NCI-H2171 (cell line): ENCODE measurements around the gene METTL5.

Experiments
- DNase-seq: peaks from one replicate; lab custom pipeline; 2025; lab: John Stamatoyannopoulos, UW

The METTL5 gene

GRCh38 chr2:169781249-169782013, 43.3 kb downstream of the METTL5 start:
- no peak for DNase-seq

DNA sequence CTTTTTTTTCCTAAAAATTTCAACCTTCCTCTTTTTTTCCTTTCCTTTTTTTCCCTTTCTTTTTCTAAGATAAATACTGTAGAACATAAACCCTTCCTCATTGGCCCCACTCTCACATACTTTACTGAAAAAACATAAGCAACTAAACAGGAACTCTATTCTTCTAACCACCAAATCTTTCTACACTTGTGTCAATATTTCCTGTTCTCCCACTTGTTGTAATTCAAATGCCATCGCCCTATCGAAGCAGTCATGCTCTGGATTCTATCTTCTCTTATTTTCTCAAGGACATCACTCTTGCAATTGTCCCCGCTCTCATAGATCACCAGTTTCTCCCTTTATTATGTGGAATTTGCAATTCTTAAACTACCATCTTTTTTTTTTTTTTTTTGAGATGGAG, 46.3 kb downstream of the METTL5 start:
- no peak for DNase-seq

DNA sequence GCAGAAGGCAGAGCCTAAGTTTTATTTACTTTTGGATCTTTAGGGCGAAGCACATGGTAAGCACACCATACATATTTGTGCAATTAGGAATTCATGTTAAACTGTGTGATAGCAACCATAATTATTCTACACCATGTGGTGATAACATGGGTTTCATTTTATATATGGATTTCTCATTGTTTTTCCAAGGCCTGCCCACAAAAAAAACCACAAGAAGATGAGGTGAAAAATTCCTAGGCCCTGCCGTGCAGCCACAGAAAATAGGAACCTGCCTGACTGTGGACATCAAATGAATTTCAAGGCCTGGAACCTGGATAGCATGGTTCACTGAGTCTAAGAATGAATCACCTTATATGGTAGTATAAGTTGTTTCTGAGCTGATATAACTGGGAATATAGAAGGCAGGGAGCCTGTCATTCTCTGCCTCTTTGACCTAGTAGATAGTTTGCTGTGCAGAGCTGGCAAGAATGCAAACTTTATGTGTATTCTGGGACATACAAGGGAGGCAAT, 48.4 kb downstream of the METTL5 start:
- DNase-seq, result no peak

- no peak for DNase-seq
Measured at GRCh38 chr2:169775765-169776164, 48.9 kb downstream of the METTL5 start.

DNA sequence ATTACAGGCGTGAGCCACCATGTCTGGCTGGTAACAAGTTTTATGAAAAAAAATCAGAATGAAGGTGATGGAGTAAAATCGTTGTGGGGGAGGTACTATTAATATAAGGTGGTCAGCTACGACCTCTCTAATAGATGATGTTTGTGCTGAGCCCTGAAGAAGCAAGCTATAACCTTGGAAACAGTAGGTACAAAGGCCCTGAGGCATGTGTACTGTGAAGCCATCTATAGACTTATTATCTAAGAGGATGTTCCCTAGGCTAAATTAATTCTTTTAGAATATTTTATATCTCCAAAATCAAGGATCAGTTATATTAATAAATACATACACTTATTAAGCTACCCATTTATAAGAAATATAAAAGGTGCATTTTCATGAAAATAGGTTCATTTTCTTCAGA, 49.4 kb downstream of the METTL5 start:
- no peak for DNase-seq

GRCh38 chr2:169772651-169773050, 52.1 kb downstream of the METTL5 start:
- DNase-seq, result no peak

DNA sequence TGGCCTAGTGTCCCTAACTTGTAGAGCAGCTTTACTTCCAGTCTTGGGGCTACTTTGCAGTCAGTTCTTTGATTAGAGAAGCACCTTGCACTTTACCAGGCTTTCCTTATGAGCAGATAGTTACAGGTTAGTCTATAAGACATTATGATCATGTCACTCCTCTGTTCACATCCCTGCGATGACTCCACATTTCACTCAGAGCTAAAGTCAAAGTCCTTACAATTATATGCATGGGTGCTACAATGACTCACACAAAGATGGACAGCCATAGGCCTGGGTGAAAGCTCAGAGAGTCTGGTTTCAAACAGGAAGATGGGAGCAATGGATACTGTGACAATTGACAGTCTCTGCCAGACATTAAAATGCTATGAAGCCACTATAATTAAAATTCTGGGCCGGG, 53.1 kb downstream of the METTL5 start:
- DNase-seq, result no peak

GRCh38 chr2:169771021-169771420, 53.7 kb downstream of the METTL5 start:
- DNase-seq, result no peak

DNA sequence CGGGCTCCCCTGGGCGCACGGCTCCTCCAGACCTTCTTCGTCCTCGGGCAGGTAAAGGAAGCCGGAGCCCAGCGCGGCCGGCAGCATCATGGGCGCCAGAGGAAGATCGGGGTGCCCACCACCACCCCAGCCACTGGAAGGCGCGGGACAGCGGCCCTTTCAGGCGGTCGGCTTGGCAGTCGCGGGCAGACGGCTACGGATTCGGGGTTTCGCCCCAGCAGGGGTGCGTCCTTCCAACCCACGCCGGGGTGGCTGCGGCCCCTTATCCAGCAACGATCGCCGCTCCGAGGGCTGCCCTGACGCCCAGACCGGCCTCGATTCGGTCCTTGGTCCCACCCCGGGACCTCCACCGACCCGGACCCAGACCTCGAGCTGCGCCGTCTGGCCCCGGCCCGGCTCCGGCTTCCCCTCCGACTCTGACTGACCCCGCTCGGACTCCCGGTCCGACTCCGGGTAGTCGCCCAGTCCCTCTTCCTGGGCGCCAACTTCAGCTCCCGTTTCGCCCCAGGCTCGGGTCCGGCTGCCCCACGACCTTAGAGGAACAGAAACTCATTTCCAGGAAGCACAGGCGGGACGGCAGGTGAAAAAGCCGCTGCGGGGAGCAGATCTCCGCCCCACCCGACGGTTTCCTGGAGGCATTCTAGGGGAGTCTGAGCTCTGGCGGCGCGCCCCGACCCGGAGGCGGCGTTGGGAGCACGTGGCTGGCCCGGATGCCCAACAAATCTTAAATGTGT, 56.3 kb downstream of the METTL5 start:
- DNase-seq, result no peak

- DNase-seq, result no peak
Measured at GRCh38 chr2:169767243-169767888, 57.3 kb downstream of the METTL5 start.

DNA sequence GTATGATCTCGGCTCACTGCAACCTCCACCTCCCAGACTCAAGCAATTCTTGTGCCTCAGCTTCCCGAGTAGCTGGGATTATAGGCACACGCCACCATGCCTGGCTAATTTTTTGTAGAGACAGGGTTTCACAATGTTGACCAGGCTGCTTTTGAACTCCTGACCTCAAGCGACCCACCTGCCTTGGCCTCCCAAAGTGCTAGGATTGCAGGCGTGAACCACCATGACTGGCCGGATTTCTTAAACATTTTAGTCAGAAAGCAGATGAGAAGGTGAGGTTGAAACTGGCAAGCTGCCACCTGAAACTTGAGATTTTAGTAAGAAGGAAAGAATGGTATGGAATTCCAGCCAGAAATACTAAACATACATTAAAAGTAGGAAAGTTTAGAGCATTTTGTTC, 59.2 kb downstream of the METTL5 start:
- DNase-seq, result peak; percentile 5

DNA sequence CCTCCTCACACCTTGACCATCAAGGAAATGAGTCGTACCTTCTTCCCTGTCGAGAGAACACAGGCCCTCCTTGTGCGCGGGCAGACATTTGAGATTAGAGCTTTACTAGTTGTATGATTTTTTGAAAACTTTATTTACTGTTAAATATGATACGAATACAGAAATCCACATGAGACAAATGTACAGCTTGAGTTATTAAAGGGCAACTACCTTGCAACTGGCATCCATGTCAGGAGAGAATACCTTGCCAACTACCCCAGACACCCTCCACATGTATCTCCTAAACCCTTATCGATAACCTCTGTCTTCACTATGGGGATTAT, 62.8 kb downstream of the METTL5 start:
- DNase-seq, result no peak
